T follicular helper cell (primary cell): ENCODE results near the gene SND1.

Source experiments
- DNase-seq: peaks from one replicate; pipeline ENCODE4 v3.0.0-alpha.2; 2020; ENCODE audit warnings: low read depth

The SND1 gene

GRCh38 chr7:128040205-128040604 lies 388.2 kb downstream of the SND1 start:
- DNase-seq = no peak

- no peak for DNase-seq
These were observed 389.2 kb downstream of the SND1 start for GRCh38 chr7:128041203-128041602.

- DNase-seq = no peak
These were observed 390.0 kb downstream of the SND1 start for GRCh38 chr7:128042012-128042411.

DNA sequence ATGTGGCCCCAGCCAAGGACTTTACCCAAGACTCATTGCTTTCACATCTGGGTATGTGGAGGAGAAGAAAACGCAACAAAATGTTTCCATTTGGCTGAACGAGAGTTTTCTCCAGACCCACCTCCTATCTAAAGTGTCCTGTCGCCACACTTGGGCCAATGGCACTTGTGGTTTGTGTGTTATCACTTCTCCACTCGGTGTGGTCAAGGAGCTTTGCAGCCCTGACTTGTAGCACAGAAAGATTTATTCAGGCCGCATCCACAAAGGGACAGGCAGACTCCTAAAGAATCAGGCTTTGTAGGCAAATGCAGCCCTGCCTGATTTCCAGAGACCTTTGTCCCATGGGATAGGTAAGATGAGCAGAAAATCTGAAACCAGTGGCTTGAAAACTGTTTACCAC lies 392.1 kb downstream of the SND1 start:
- DNase-seq = no peak

- no peak for DNase-seq
These were observed 393.2 kb downstream of the SND1 start for GRCh38 chr7:128045158-128045557.

- no peak for DNase-seq
These were observed 393.8 kb downstream of the SND1 start for GRCh38 chr7:128045766-128046165.

GRCh38 chr7:128052404-128052803 lies 400.4 kb downstream of the SND1 start:
- no peak for DNase-seq

- DNase-seq = no peak
These were observed 401.0 kb downstream of the SND1 start for GRCh38 chr7:128053023-128053422.

DNA sequence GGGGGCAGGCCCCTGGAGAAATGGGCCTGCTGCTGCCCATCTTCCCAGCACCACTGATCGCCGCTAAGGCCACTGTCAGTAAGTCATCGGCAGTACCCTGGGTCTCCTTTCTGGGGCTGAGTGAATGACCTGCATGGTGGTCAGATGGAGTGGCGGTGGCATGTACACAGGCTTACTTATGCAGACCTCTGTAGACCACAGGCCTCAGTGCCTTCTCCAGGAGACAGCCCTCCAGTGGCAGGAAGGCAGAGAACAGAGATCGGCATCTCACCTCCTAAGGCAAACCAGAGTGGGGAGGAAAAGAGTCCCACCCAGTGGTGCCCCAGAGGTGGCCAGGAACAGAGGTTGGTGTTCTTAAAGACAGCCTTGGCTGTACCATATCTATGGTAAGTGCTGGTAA lies 402.0 kb downstream of the SND1 start:
- no peak for DNase-seq

- no peak for DNase-seq
These were observed 402.5 kb downstream of the SND1 start for GRCh38 chr7:128054511-128054910.

DNA sequence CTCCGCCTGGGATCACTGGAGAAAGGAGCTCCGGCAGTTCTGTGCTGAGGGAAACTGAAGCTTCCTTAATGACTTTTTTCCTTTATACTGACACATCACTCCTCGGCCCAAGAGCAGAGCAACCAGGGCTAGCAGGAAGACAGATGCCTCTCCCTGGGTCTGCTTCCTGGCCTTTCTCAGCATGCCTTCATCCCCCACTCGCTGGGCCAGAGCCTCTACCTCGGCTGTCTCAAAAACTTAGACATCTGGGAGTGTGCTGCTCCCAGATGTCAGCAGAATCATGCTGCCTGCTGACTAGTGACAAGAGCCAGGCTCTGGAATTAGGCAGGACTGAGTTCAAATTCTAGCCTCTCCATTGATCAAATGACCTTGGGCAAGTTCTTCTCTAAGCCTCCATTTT lies 403.6 kb downstream of the SND1 start:
- DNase-seq = no peak

GRCh38 chr7:128056901-128057300 lies 404.9 kb downstream of the SND1 start:
- DNase-seq = no peak

- no peak for DNase-seq
These were observed 405.9 kb downstream of the SND1 start for GRCh38 chr7:128057909-128058308.

GRCh38 chr7:128059143-128059988 lies 407.4 kb downstream of the SND1 start:
- no peak for DNase-seq

DNA sequence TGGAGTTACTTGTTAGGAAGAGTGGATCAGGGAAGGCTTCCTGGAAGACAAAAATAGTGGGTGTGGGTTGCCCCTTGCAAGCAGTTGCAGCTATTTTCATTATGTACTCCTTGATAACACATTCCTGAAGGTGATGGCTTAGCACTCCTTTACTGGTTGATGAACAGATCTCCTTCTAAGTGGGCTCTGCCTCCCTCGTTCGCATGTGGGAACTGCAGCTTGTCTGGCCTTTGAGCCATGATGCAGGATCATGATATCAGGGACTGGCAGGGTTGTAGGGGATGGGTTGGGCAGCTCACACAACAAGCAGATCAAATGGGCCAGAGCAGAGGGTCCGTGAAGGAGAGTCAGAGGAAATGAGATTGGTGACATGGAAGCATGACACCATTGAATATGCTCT lies 408.0 kb downstream of the SND1 start:
- DNase-seq = no peak

DNA sequence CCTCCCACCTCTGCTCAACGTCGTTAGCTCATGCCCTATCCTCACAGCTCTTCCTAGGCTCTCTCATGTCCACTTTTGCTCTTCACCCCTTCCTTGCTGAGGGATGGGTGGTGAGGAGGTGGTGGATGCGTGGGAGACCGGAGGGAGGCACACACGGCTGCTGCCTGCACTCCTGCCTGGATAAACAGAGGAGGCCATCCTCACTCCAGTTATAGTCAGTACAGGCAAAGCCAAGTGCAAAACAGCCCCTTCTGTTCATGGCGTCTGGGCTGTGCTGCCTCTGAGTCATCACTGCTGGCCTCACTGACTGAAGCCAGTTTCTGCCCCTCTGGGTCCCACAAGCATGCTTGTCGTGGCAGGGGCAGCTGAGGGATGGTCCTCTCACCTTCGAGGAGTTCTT lies 411.1 kb downstream of the SND1 start:
- no peak for DNase-seq

GRCh38 chr7:128065872-128066271 lies 413.9 kb downstream of the SND1 start:
- DNase-seq = no peak

DNA sequence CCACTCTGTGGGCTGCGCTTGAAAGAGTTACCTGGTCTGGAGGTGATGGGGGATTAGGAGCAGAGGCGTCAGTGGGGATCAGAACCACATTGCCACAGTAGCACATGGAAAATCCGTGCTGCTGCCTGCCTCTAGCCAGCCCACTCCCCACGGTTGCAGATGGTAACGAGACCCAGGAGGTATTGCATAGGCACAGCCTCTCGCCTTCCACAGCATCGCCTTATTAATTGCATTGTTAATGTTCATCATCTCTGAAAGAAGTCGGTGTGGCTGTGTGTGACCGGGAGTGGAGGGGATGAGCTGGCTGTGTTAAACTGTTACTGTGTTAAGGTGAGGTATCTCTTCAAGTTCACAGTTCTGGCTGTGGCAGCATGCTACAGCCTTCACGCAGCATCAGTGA lies 414.4 kb downstream of the SND1 start:
- DNase-seq = no peak

GRCh38 chr7:128066858-128067257 lies 414.9 kb downstream of the SND1 start:
- no peak for DNase-seq

DNA sequence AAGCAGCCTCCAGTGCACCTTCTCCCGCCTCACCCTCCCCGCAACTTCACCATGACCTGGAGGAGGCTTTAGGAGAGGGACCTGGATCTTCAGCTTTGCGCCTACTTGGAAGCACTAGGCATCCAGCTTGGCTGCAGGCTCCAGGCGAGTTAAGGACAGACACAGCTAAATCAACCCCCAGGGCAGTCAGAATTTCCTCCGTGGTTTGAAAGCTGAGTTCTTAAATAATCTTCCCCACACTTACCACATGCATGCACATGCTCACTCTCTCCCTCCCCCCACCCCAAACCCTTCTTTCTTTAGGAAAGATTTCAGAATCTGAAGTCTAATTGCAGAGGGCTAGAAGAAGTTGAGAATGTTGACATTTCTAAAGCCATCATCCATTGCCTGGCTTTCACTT lies 416.0 kb downstream of the SND1 start:
- no peak for DNase-seq

GRCh38 chr7:128068785-128069184 lies 416.8 kb downstream of the SND1 start:
- DNase-seq = no peak

DNA sequence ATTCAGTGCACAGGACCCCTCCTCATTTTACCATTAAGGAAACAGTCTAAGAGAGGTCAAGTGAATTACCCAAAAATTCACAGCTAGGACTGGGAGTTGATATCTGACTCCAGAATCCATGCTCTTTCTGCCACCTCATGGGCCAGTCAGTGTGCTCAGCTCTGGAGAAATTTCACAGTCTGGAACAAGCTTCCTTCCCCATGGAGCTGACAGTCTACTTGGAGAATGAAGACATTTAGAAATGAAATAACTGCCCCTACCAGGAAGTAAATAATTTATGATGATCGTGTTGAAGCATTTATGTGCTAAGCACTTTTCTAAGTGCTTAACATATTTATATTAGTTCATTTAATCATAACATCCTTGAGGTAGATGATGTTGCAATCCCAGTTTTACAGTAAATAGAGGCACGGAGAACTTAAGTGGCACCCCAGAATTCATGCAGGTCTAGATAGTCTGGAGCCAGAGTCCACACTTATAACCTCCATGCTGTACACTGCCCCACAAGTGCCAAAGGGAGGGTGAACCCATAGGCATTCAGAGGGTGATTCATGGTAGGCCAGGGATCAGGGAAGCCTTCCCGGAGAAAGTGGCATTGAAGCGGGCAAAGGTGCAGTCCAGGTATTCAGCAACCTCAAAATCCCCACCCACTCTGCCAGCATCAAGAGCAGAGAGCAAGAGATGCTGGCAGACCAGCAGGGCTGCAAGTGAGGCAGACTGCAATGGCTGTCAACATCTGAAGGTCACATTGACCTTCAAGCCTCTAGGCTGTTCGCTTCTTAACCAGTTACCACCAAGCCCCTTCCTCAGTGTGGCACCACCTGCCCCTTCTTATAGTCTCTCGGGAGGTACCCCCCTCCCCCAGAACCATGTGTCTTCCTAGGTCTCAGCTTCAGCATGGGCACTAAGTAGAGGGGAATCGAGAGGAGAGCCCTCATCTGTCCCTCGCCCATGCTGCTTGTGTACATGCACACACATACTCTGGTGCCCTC lies 417.7 kb downstream of the SND1 start:
- DNase-seq = no peak

DNA sequence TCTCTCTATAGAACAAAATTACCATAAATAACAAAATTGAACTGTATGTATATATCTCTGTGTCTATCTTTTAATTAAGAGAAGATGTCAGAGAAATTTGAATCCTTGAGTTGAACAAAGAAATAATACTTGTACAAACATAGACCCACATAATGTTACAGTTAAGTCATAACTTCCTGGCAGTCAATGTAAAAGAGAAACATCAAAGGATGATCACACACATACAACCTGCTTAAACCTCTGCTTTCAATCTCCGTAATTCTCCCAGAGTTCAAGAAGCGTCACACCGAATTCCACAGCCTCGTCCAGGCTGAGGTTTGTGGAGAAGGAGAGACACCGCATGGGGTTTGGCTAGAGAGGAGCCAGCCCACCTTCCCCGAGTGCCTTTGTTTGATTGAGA lies 419.4 kb downstream of the SND1 start:
- no peak for DNase-seq
